A549 treated with Mapracorat at 1 μM for 4 hours (cell line): Measurements from ENCODE around the gene VPS8. TPM values are rescaled to one million over a fixed set of nuclear protein-coding genes. Genes with fewer than 3 reads are reported as not detected.

Experiments
- total RNA-seq: library from RNA; stranded (reverse); fragments of 200-300 nt; extraction: Qiagen RNA extraction; gene quantifications from 5 replicates; pipeline ENCODE4 v1.2.3, GENCODE V29; 2022

Gene VPS8, protein sequence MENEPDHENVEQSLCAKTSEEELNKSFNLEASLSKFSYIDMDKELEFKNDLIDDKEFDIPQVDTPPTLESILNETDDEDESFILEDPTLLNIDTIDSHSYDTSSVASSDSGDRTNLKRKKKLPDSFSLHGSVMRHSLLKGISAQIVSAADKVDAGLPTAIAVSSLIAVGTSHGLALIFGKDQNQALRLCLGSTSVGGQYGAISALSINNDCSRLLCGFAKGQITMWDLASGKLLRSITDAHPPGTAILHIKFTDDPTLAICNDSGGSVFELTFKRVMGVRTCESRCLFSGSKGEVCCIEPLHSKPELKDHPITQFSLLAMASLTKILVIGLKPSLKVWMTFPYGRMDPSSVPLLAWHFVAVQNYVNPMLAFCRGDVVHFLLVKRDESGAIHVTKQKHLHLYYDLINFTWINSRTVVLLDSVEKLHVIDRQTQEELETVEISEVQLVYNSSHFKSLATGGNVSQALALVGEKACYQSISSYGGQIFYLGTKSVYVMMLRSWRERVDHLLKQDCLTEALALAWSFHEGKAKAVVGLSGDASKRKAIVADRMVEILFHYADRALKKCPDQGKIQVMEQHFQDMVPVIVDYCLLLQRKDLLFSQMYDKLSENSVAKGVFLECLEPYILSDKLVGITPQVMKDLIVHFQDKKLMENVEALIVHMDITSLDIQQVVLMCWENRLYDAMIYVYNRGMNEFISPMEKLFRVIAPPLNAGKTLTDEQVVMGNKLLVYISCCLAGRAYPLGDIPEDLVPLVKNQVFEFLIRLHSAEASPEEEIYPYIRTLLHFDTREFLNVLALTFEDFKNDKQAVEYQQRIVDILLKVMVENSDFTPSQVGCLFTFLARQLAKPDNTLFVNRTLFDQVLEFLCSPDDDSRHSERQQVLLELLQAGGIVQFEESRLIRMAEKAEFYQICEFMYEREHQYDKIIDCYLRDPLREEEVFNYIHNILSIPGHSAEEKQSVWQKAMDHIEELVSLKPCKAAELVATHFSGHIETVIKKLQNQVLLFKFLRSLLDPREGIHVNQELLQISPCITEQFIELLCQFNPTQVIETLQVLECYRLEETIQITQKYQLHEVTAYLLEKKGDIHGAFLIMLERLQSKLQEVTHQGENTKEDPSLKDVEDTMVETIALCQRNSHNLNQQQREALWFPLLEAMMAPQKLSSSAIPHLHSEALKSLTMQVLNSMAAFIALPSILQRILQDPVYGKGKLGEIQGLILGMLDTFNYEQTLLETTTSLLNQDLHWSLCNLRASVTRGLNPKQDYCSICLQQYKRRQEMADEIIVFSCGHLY (N-terminal part only)
- total RNA-seq, result 8.2 to 9.5 TPM (median 8.9 TPM) in 5 replicates

DNA sequence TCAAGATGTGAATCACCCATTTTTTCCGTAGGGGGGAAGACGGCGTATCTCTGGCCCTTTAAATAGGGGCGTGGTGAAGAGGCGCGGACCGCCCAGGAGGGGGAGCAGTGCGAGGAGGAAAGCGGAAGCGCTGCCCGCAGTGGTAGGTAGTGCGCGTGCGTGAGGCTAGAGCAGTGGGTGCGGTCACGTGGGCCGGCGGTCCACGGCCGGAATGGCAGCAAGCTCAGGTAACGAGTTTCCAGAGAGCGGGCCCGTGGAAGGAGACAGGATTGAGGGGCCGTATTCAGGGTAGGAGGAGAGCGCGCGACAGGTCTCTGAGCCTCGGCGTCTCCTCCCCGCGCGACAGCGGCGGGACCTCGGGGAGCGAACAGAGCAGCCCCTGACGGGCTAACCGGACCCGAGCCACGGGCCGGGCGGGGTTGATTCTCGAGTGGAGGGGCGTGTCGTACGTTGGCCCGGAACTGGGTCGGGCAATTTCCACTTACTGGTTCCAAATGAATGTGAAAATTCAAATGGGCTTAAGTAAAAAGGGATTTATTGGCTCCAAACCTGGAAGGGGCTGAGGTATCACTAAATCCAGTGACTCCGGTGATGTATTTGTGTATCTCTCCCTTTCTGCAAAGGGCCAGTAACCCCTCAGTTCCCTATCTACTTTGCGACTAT lies at the start of gene VPS8:
TSS of gene VPS8 (plus strand) at position 168 of the 663 bp plus-strand sequence. CDS start 12,467 bp downstream, outside the sequence.

Other genes with a start within 250 kb of the VPS8 start
- 25.9 to 31.6 TPM (median 28.4 TPM) in 5 replicates for gene MAGEF1, start 100.1 kb upstream of the VPS8 start, total RNA-seq